Tibial nerve (tissue), 4 donors: ENCODE measurements around the gene TNS3. TPM values are rescaled to one million over a fixed set of nuclear protein-coding genes. Genes with fewer than 3 reads are reported as not detected.

Experiments used
- DNase-seq, 2 donors: peaks; one replicate each; pipeline ENCODE4 v3.0.0-alpha.2; 2019; ENCODE audit warnings: low spot score in 2 of 2
- H3K27ac ChIP-seq, 4 donors: fragments of 200-600 bp; sonication (generic) in 3 of 4; one replicate each; pipeline ENCODE4 v1.5.1; 2017 to 2019; ENCODE audit warnings: mild to moderate bottlenecking in 1 of 4
- H3K27me3 ChIP-seq, 2 donors: fragments of 200-600 bp; sonication (generic) in 1 of 2; one replicate each; pipeline versions ENCODE4 v1.5.1 to v1.6.0; 2017 to 2019
- H3K36me3 ChIP-seq, 3 donors: fragments of 200-600 bp; sonication (generic); one replicate each; pipeline ENCODE4 v1.5.1; 2018 to 2019
- H3K4me1 ChIP-seq, 4 donors: fragments of 200-600 bp; sonication (generic) in 3 of 4; one replicate each; pipeline ENCODE4 v1.5.1; 2017 to 2019
- H3K4me3 ChIP-seq, 4 donors: fragments of 200-600 bp; sonication (generic) in 3 of 4; one replicate each; pipeline ENCODE4 v1.5.1; 2017 to 2019; ENCODE audit warnings: mild to moderate bottlenecking in 1 of 4, moderate library complexity in 1 of 4
- H3K9me3 ChIP-seq, 4 donors: fragments of 200-600 bp; sonication (generic) in 3 of 4; one replicate each; pipeline ENCODE4 v1.5.1; 2017 to 2019
- CTCF ChIP-seq, 5 experiments: fragments of 200-600 bp in 3 of 5; fragments of 450-650 bp in 2 of 5; sonication (generic) in 3 of 5; IDR thresholded peaks; one replicate each; pipeline ENCODE4 v1.5.1; 2016 to 2019; ENCODE audit warnings: antibody characterized with exemption in 5 of 5, mild to moderate bottlenecking in 3 of 5, moderate library complexity in 2 of 5
- EP300 ChIP-seq, 2 donors: sonication (generic); formaldehyde crosslinking; IDR thresholded peaks; one replicate each; pipeline ENCODE4 v1.6.1; 2017; ENCODE audit warnings: antibody characterized with exemption in 2 of 2, mild to moderate bottlenecking in 1 of 2
- POLR2A ChIP-seq, 2 donors: fragments of 450-650 bp; IDR thresholded peaks; one replicate each; pipeline ENCODE4 v1.6.1; 2017; ENCODE audit warnings: antibody characterized with exemption in 2 of 2, mild to moderate bottlenecking in 2 of 2, moderate library complexity in 2 of 2
- WGBS, 2 donors: methylation state at CpG; one replicate each; pipeline ENCODE4 v1.1.5; 2018; 5-methylcytosine and 5-hydroxymethylcytosine counted together
- total RNA-seq, 4 donors: library from RNA; depleted of rRNA; stranded (reverse); fragments of >200 nt; gene quantifications; one replicate each; pipeline ENCODE4 v1.1.0, GENCODE V29; 2016

Gene TNS3
- total RNA-seq, 4 donors from 2014 or later: 118 to 142 (median 133) TPM

- peak; percentile 44 to 56 for DNase-seq
- H3K36me3 ChIP-seq: peaks cover 0 to 35% (median 0%) of the 10 kb centered on the region in 3 donors
- peak overlapping the region; percentile 32 to 77 (median 58) for H3K27ac ChIP-seq
- H3K4me3 ChIP-seq: no peak overlapping the region
- no peaks in the 10 kb centered on the region for H3K27me3 ChIP-seq
- no peaks in the 10 kb centered on the region for H3K9me3 ChIP-seq
- TF ChIP-seq EP300 (IDR thresholded peaks at IDR 0.05) (peak in 1 of 2 donors; percentile 26), POLR2A (IDR thresholded peaks at IDR 0.05) (no peak)
- 25% methylated on average over 13 of the region's 13 CpGs for WGBS, 2 donors
- H3K4me1 ChIP-seq: peaks cover 0 to 88% (median 37%) of the 10 kb centered on the region in 4 donors
These were observed 175.8 kb downstream of the TNS3 start for GRCh38 chr7:47405921-47406800.

- peak in 1 of 2 donors; percentile 33 for TF ChIP-seq EP300 (IDR thresholded peaks at IDR 0.05)
- TF ChIP-seq CTCF (IDR thresholded peaks at IDR 0.05): no peak
- no peak for TF ChIP-seq POLR2A (IDR thresholded peaks at IDR 0.05)
- no peaks in the 10 kb centered on the region for H3K9me3 ChIP-seq
- H3K4me3 ChIP-seq: no peak overlapping the region
- H3K27ac ChIP-seq: peak overlapping the region; percentile 32 to 77 (median 58)
- WGBS, 2 donors: 54 to 56% methylated on average over 8 of the region's 8 CpGs
- H3K27me3 ChIP-seq: no peaks in the 10 kb centered on the region
- peaks cover 0 to 35% (median 0%) of the 10 kb centered on the region in 3 donors for H3K36me3 ChIP-seq
- no peak for DNase-seq
- H3K4me1 ChIP-seq: peaks cover 0 to 88% (median 37%) of the 10 kb centered on the region in 4 donors
These were observed 176.5 kb downstream of the TNS3 start for GRCh38 chr7:47405286-47405904.

GRCh38 chr7:47404010-47404409, 177.9 kb downstream of the TNS3 start:
- WGBS, 2 donors: 44 to 67% methylated on average over 3 of the region's 3 CpGs
- Histone ChIP-seq H3K9me3 (no peaks in the 10 kb centered on the region), H3K4me3 (no peak overlapping the region), H3K36me3 (peaks cover 0 to 27% (median 0%) of the 10 kb centered on the region in 3 donors), H3K27me3 (no peaks in the 10 kb centered on the region), H3K4me1 (peaks cover 0 to 77% (median 37%) of the 10 kb centered on the region in 4 donors), H3K27ac (peak overlapping the region in 3 of 4 donors; percentile 38 to 77 (median 51))
- DNase-seq: no peak
- TF ChIP-seq CTCF (IDR thresholded peaks at IDR 0.05) (no peak), POLR2A (IDR thresholded peaks at IDR 0.05) (no peak), EP300 (IDR thresholded peaks at IDR 0.05) (no peak)

- H3K4me1 ChIP-seq: peaks cover 0 to 70% (median 35%) of the 10 kb centered on the region in 4 donors
- H3K36me3 ChIP-seq: peaks cover 0 to 26% (median 0%) of the 10 kb centered on the region in 3 donors
- no peak for TF ChIP-seq POLR2A (IDR thresholded peaks at IDR 0.05)
- TF ChIP-seq CTCF (IDR thresholded peaks at IDR 0.05): no peak
- TF ChIP-seq EP300 (IDR thresholded peaks at IDR 0.05): no peak
- no peak overlapping the region for H3K4me3 ChIP-seq
- H3K27me3 ChIP-seq: no peaks in the 10 kb centered on the region
- no peak for DNase-seq
- peak overlapping the region; percentile 31 to 77 (median 44) for H3K27ac ChIP-seq
- no peaks in the 10 kb centered on the region for H3K9me3 ChIP-seq
- 51 to 59% methylated on average over 15 of the region's 15 CpGs for WGBS, 2 donors
These were observed 178.7 kb downstream of the TNS3 start for GRCh38 chr7:47402941-47403866.
